Fibroblast of lung (primary cell): ENCODE results near the gene USP12. TPM values are rescaled to one million over a fixed set of nuclear protein-coding genes. Genes with fewer than 3 reads are reported as not detected.

Experiments
- DNase-seq, 2 donors: peaks; one replicate each; pipeline versions ENCODE4 v3.0.0 to v3.0.0-alpha.2; 2010; ENCODE audit warnings: low read depth in 2 of 2
- H2AFZ ChIP-seq: 2 replicates; pipeline ENCODE4 v1.5.1; 2012; ENCODE audit warnings: low read length, control low read depth, inconsistent platforms
- H3K27ac ChIP-seq: 2 replicates; pipeline ENCODE4 v1.5.1; 2011; ENCODE audit warnings: low read length, control low read depth; ENCODE audit not compliant: insufficient read depth
- H3K27me3 ChIP-seq: 2 replicates; pipeline ENCODE4 v1.5.1; 2011; ENCODE audit warnings: mild to moderate bottlenecking, low read length; ENCODE audit not compliant: control insufficient read depth, insufficient read depth
- H3K36me3 ChIP-seq: 2 replicates; pipeline ENCODE4 v1.5.1; 2011; ENCODE audit warnings: low read length; ENCODE audit not compliant: control insufficient read depth, insufficient read depth
- H3K4me1 ChIP-seq: 2 replicates; pipeline ENCODE4 v1.5.1; 2011; ENCODE audit warnings: low read length; ENCODE audit not compliant: control insufficient read depth, insufficient read depth; ENCODE audit errors: extremely low read depth
- H3K4me2 ChIP-seq: 2 replicates; pipeline ENCODE4 v1.5.1; 2011; ENCODE audit warnings: low read length, control low read depth; ENCODE audit not compliant: insufficient read depth; ENCODE audit errors: extremely low read depth
- H3K4me3 ChIP-seq, 4 experiments: fragments of 200-600 bp in 1 of 4; sonication (generic) in 1 of 4; replicated peaks in 1 of 4; 2 replicates each; pipeline ENCODE4 v1.5.1; 2011 to 2016; ENCODE audit warnings: low read length in 4 of 4, low read depth in 3 of 4, mild to moderate bottlenecking in 3 of 4, control low read depth in 2 of 4, inconsistent platforms in 1 of 4, mixed read lengths in 1 of 4; ENCODE audit not compliant: insufficient read depth in 1 of 4; ENCODE audit errors: control extremely low read depth in 1 of 4
- H3K79me2 ChIP-seq: 2 replicates; pipeline ENCODE4 v1.5.1; 2012; ENCODE audit warnings: mild to moderate bottlenecking, low read length, inconsistent platforms; ENCODE audit not compliant: control insufficient read depth, insufficient read depth
- H3K9ac ChIP-seq: 2 replicates; pipeline ENCODE4 v1.5.1; 2011; ENCODE audit warnings: mild to moderate bottlenecking, low read length, control low read depth; ENCODE audit not compliant: insufficient read depth
- H3K9me3 ChIP-seq: 2 replicates; pipeline ENCODE4 v1.5.1; 2012; ENCODE audit warnings: low read depth, low read length; ENCODE audit not compliant: control insufficient read depth, insufficient read depth
- H4K20me1 ChIP-seq: 2 replicates; pipeline ENCODE4 v1.5.1; 2011; ENCODE audit warnings: low read length; ENCODE audit not compliant: control insufficient read depth, insufficient read depth; ENCODE audit errors: extremely low read depth
- EZH2 ChIP-seq: IDR thresholded peaks from 2 replicates; pipeline ENCODE4 v1.5.1; 2012; ENCODE audit warnings: low read length, control low read depth, mild to moderate bottlenecking; ENCODE audit errors: missing control alignments
- polyA plus RNA-seq, 2 donors: library from polyadenylated mRNA; depleted of rRNA in 1 of 2; stranded (reverse) in 1 of 2; unstranded in 1 of 2; fragments of >200 nt; gene quantifications; 2 replicates each; pipeline ENCODE4 v1.2.1, GENCODE V29; 2011 to 2012; ENCODE audit warnings: missing spikeins in 1 of 2
- total RNA-seq: library from RNA; depleted of rRNA; stranded (reverse); fragments of >200 nt; gene quantifications from 2 replicates; pipeline ENCODE4 v1.2.1, GENCODE V29; 2014
- TF ChIP-seq, protein P1 (sequence below), 2 donors: IDR thresholded peaks in 1 of 2; conservative IDR thresholded peaks in 1 of 2; 1 replicate in 1 of 2; 2 replicates in 1 of 2; pipeline ENCODE4 v1.5.1; 2011 to 2012; ENCODE audit warnings: low read length in 2 of 2, control low read depth in 1 of 2, inconsistent platforms in 1 of 2, low read depth in 1 of 2, mild to moderate bottlenecking in 1 of 2

Gene USP12
- total and polyA plus RNA-seq, 2 donors (not counting 1 experiment from before 2014, with no cell fraction given) = 17.3 to 36.3 TPM

DNA sequence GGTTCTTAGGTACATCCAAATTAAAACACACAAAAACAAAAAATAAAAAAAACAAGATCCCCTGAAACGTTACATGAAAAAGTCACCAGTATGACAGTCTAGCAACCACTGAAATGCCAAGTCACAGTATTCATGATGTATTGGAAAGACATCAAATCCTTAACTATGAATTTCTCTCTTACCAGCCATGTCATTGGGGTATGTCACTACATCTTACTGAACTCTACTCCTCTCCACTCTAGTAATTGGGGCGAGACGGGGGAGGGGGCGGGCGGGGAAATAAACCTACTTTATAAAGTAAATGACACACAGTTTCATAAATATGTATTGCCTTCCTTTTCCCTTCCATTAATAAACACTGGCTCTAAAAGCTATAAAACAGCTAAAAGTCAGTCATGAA, 65.5 kb downstream of the USP12 start:
- TF ChIP-seq, protein P1, sequence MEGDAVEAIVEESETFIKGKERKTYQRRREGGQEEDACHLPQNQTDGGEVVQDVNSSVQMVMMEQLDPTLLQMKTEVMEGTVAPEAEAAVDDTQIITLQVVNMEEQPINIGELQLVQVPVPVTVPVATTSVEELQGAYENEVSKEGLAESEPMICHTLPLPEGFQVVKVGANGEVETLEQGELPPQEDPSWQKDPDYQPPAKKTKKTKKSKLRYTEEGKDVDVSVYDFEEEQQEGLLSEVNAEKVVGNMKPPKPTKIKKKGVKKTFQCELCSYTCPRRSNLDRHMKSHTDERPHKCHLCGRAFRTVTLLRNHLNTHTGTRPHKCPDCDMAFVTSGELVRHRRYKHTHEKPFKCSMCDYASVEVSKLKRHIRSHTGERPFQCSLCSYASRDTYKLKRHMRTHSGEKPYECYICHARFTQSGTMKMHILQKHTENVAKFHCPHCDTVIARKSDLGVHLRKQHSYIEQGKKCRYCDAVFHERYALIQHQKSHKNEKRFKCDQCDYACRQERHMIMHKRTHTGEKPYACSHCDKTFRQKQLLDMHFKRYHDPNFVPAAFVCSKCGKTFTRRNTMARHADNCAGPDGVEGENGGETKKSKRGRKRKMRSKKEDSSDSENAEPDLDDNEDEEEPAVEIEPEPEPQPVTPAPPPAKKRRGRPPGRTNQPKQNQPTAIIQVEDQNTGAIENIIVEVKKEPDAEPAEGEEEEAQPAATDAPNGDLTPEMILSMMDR (conservative IDR thresholded peaks at IDR 0.05 in 1 of 2, IDR thresholded peaks at IDR 0.05 in 1 of 2; ENCODE audit: low read depth in 1 of 2, low read length in 2 of 2) = no peak
- TF ChIP-seq EZH2 = no peak
- H3K4me1 ChIP-seq = no peaks in the 10 kb centered on the region
- no peak overlapping the region for H3K27ac ChIP-seq
- no peak overlapping the region for H3K9ac ChIP-seq
- no peaks in the 10 kb centered on the region for H4K20me1 ChIP-seq
- peaks cover 5% of the 10 kb centered on the region for H3K79me2 ChIP-seq
- no peaks in the 10 kb centered on the region for H3K36me3 ChIP-seq
- no peak overlapping the region for H3K4me2 ChIP-seq
- no peak for DNase-seq
- H3K27me3 ChIP-seq = no peaks in the 10 kb centered on the region
- H2AFZ ChIP-seq = no peak overlapping the region
- H3K9me3 ChIP-seq = no peaks in the 10 kb centered on the region
- no peak overlapping the region for H3K4me3 ChIP-seq

GRCh38 chr13:27104606-27105005, 67.0 kb downstream of the USP12 start:
- no peak overlapping the region for H2AFZ ChIP-seq
- no peak overlapping the region for H3K27ac ChIP-seq
- no peak for DNase-seq
- H3K4me1 ChIP-seq = no peaks in the 10 kb centered on the region
- H3K27me3 ChIP-seq = no peaks in the 10 kb centered on the region
- H3K9ac ChIP-seq = no peak overlapping the region
- H4K20me1 ChIP-seq = no peaks in the 10 kb centered on the region
- H3K9me3 ChIP-seq = no peaks in the 10 kb centered on the region
- H3K79me2 ChIP-seq = peaks cover 5% of the 10 kb centered on the region
- TF ChIP-seq, protein P1 (conservative IDR thresholded peaks at IDR 0.05 in 1 of 2, IDR thresholded peaks at IDR 0.05 in 1 of 2; ENCODE audit: low read depth in 1 of 2, low read length in 2 of 2) = no peak
- no peak for TF ChIP-seq EZH2
- H3K36me3 ChIP-seq = no peaks in the 10 kb centered on the region
- no peak overlapping the region for H3K4me2 ChIP-seq
- H3K4me3 ChIP-seq = no peak overlapping the region

DNA sequence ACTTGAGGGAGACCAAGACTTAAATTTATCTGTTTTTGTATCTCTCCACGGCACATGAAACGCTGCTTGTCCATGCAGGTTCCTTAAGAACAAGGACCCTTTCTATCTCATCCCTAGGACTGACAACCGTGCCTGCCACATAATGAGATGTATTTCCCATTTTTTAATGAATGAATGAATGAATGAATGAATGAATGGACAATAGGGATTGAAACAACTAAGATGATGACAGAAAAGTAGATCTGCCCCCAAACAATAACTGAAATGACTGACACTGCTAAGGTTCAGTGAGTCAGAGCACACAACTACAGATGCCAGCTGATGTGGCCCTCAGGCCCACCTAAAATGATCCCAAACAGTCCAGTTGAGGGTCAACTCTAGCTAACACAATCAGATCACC, 69.8 kb downstream of the USP12 start:
- H3K9me3 ChIP-seq = no peaks in the 10 kb centered on the region
- no peaks in the 10 kb centered on the region for H3K36me3 ChIP-seq
- H4K20me1 ChIP-seq = no peaks in the 10 kb centered on the region
- no peak overlapping the region for H2AFZ ChIP-seq
- peaks cover 3% of the 10 kb centered on the region for H3K4me1 ChIP-seq
- TF ChIP-seq, protein P1 (conservative IDR thresholded peaks at IDR 0.05 in 1 of 2, IDR thresholded peaks at IDR 0.05 in 1 of 2; ENCODE audit: low read depth in 1 of 2, low read length in 2 of 2) = no peak
- no peak for TF ChIP-seq EZH2
- no peak overlapping the region for H3K4me2 ChIP-seq
- H3K27ac ChIP-seq = no peak overlapping the region
- no peak overlapping the region for H3K4me3 ChIP-seq
- H3K27me3 ChIP-seq = no peaks in the 10 kb centered on the region
- no peak for DNase-seq
- no peaks in the 10 kb centered on the region for H3K79me2 ChIP-seq
- H3K9ac ChIP-seq = no peak overlapping the region
